CD4-positive, CD25-positive, alpha-beta regulatory T cell (primary cell): ENCODE data around the gene GRK6. TPM values are rescaled to one million over a fixed set of nuclear protein-coding genes. Genes with fewer than 3 reads are reported as not detected.

Source experiments
- ATAC-seq, 2 donors: fragments of 150-1000 bp; cut with Tn5 transposase; one replicate each; pipeline ENCODE4 v1.10.0; 2021; ENCODE audit warnings: low read depth in 2 of 2, moderate number of reproducible peaks in 2 of 2, moderate library complexity in 1 of 2
- DNase-seq, 3 donors: peaks; one replicate each; pipeline versions ENCODE4 v3.0.0 to v3.0.0-alpha.2; 2012 to 2022; ENCODE audit warnings: mixed read lengths in 1 of 3
- H3K27ac ChIP-seq: one replicate; pipeline ENCODE4 v1.7.0; 2013; ENCODE audit warnings: mild to moderate bottlenecking, low read length; ENCODE audit not compliant: insufficient read depth, poor library complexity, severe bottlenecking
- H3K27me3 ChIP-seq: one replicate; pipeline ENCODE4 v1.7.0; 2013; ENCODE audit warnings: low read length; ENCODE audit not compliant: control insufficient read depth, insufficient read depth
- H3K36me3 ChIP-seq: one replicate; pipeline ENCODE4 v1.7.0; 2013; ENCODE audit warnings: mild to moderate bottlenecking, low read length, moderate library complexity; ENCODE audit not compliant: control insufficient read depth, insufficient read depth
- H3K4me1 ChIP-seq: 2 replicates; pipeline ENCODE4 v1.7.0; 2013; ENCODE audit warnings: mild to moderate bottlenecking, low read length; ENCODE audit not compliant: insufficient read depth, control insufficient read depth, poor library complexity, severe bottlenecking
- H3K4me3 ChIP-seq: one replicate; pipeline ENCODE4 v1.7.0; 2013; ENCODE audit warnings: low read depth, mild to moderate bottlenecking, low read length, moderate library complexity
- H3K9me3 ChIP-seq, 2 experiments: 1 replicate in 1 of 2; 2 replicates in 1 of 2; pipeline ENCODE4 v1.7.0; 2013; ENCODE audit warnings: low read length in 2 of 2, mild to moderate bottlenecking in 1 of 2, moderate library complexity in 1 of 2; ENCODE audit not compliant: control insufficient read depth in 2 of 2
- H3K27ac Mint-ChIP-seq, 3 donors: one replicate each; pipeline ENCODE4 v1.8.0; 2020 to 2022; ENCODE audit warnings: mild to moderate bottlenecking in 3 of 3, mixed read lengths in 3 of 3, moderate library complexity in 2 of 3
- H3K27me3 Mint-ChIP-seq: one replicate; pipeline ENCODE4 v1.8.0; 2022; ENCODE audit warnings: mild to moderate bottlenecking, mixed read lengths
- H3K36me3 Mint-ChIP-seq: one replicate; pipeline ENCODE4 v1.8.0; 2020; ENCODE audit warnings: mixed read lengths
- H3K4me1 Mint-ChIP-seq, 4 donors: one replicate each; pipeline ENCODE4 v1.8.0; 2020 to 2022; ENCODE audit warnings: mixed read lengths in 4 of 4, mild to moderate bottlenecking in 1 of 4
- H3K4me3 Mint-ChIP-seq, 4 donors: one replicate each; pipeline ENCODE4 v1.8.0; 2020 to 2022; ENCODE audit warnings: mild to moderate bottlenecking in 4 of 4, mixed read lengths in 4 of 4, moderate library complexity in 3 of 4
- H3K9me3 Mint-ChIP-seq, 7 donors: one replicate each; pipeline ENCODE4 v1.8.0; 2020 to 2022; ENCODE audit warnings: mixed read lengths in 7 of 7, mild to moderate bottlenecking in 3 of 7, moderate library complexity in 2 of 7
- polyA plus RNA-seq, 4 donors: library from polyadenylated mRNA; unstranded; fragments of 300-500 nt; fragmentation: Illumina TruSeq; gene quantifications; one replicate each; pipeline ENCODE4 v1.2.3, GENCODE V29; 2021
- total RNA-seq: library from RNA; stranded (reverse); gene quantifications from one replicate; pipeline ENCODE4 v1.2.3, GENCODE V29; 2022

Gene GRK6
- total and polyA plus RNA-seq, 5 donors from 2014 or later, result 79.2 to 228 (median 112) TPM

DNA sequence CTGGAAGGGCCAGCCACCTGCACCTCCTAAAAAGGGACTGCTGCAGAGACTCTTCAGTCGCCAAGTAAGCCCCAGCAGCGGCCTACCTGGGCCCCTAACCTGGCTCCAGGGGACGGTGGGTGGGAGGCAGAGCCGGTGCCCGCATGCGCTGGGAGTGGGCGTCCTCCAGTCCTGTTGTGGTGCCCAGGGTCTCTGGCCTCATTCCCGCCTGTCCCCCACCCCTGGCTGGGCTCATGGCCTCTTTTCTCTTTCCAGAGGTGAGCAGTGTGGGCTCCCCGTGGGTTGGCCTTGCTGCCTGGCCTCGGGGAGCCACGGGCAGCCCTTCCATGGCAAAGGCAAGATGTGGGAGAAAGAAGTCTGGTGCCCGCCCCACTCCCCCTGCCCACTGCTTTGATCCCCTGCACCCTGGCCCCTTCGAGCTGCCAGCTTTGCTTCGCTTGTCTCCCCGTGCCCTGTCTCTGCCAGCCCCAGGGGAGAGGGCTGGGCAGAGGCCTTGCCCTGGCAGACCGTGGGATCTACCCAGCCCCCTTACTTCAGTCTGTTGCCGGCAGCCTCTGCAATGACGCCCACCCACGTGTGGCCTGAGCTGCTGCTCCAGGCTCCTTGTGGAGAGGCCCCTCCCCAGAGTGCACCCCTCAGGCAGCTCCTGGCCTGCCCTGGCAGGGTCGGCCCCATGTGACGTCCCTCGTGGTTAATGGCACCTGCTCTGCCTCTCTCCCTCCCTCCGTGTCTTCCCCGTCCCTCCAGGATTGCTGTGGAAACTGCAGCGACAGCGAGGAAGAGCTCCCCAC, 14.7 kb downstream of the GRK6 start:
- H3K9me3 ChIP-seq, result no peaks in the 10 kb centered on the region
- peak overlapping the region; percentile 82 for H3K27ac ChIP-seq
- Mint-ChIP-seq H3K4me3 (peak overlapping the region in 2 of 4 donors; percentile 31 to 33), H3K27ac (peak overlapping the region; percentile 49 to 60 (median 51)), H3K27me3 (peaks cover 4% of the 10 kb centered on the region), H3K36me3 (peaks cover 30% of the 10 kb centered on the region), H3K9me3 (no peaks in the 10 kb centered on the region), H3K4me1 (peaks cover 12 to 85% (median 44%) of the 10 kb centered on the region in 4 donors)
- DNase-seq (no peak), ATAC-seq (no peak)
- H3K36me3 ChIP-seq, result peaks cover 47% of the 10 kb centered on the region
- no peaks in the 10 kb centered on the region for H3K27me3 ChIP-seq
- peaks cover 67% of the 10 kb centered on the region for H3K4me1 ChIP-seq
- H3K4me3 ChIP-seq, result no peak overlapping the region

DNA sequence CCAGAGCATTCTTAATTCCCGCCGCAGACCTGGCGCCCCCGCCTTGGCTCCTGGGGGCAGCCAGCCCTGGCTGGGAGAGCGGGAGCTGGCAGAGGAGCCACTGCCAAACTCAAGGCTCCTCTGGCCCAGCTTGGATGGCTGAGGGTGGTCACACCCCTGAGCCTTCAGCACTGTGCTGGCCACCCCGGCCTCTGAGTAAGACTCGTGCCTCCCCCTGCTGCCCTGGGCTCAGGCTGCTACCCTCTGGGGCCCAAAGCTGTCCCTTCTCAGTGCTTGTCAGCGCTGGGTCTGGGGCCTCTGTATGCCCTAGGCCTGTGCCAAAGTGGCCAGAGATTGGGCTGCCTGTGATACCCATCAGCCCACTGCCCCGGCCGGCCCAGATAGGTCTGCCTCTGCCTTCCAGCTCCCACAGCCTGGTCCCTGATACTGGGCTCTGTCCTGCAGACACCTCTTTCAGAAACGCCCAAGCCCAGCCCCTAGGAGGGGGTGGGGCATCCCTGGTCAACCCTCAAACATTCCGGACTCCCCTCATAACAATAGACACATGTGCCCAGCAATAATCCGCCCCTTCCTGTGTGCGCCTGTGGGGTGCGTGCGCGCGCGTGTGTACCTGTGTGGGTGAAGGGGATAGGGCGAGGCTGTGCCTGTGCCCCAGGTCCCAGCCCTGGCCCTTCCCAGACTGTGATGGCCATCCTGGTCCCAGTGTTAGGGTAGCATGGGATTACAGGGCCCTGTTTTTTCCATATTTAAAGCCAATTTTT, 15.8 kb downstream of the GRK6 start:
- no peak overlapping the region for H3K4me3 Mint-ChIP-seq
- H3K9me3 ChIP-seq, result no peaks in the 10 kb centered on the region
- H3K36me3 ChIP-seq, result peaks cover 37% of the 10 kb centered on the region
- no peaks in the 10 kb centered on the region for H3K9me3 Mint-ChIP-seq
- peaks cover 12 to 79% (median 44%) of the 10 kb centered on the region in 4 donors for H3K4me1 Mint-ChIP-seq
- DNase-seq (no peak), ATAC-seq (no peak)
- peaks cover 4% of the 10 kb centered on the region for H3K27me3 Mint-ChIP-seq
- H3K36me3 Mint-ChIP-seq, result peaks cover 23% of the 10 kb centered on the region
- no peak overlapping the region for H3K4me3 ChIP-seq
- peak overlapping the region in 2 of 3 donors; percentile 49 to 62 for H3K27ac Mint-ChIP-seq
- no peaks in the 10 kb centered on the region for H3K27me3 ChIP-seq
- H3K27ac ChIP-seq, result peak overlapping the region; percentile 19
- peaks cover 66% of the 10 kb centered on the region for H3K4me1 ChIP-seq

DNA sequence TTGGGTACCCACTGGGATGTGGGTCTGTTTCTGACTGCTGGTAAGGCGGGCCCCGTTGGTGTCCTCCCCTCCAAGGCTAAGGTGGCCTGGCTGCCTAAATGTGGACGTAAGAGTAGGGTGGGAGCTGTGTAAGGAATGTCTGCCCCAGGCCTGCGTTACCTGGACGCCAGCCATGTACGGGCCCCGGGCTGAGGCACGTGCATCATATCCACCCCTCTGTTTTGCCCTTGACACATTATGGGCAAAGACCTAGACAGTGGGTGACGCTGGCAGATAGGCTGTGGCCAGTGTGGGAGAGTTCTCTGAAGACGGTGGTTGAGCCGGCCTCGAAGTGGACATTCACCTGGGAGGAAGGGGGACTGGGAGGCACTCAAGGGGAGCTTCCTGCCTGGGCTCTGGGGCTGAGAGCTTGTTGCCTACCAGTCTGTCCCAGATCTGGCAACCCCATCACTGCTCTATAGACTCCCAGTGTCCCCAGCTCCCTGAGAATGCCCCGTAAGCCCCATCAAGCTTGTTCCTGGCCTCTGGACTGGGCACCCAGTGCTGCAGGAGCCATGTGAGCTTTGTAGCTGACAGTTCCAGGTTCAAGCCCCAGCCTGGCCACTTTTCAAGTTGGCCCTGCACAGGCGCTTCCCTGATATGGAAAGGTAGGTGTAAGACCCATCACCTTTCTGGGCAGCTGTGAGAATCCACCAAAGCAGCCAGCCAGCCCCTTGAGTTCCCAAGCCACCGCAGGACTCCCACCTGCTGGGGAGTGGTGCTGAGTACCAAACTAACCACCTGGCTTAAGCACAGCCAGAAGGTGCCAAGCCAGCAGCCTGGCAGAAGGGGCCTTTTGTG, 16.9 kb downstream of the GRK6 start:
- peaks cover 26% of the 10 kb centered on the region for H3K36me3 ChIP-seq
- H3K27me3 Mint-ChIP-seq, result peaks cover 4% of the 10 kb centered on the region
- no peaks in the 10 kb centered on the region for H3K9me3 ChIP-seq
- H3K4me3 Mint-ChIP-seq, result peak overlapping the region in 1 of 4 donors; percentile 50
- H3K4me1 Mint-ChIP-seq, result peaks cover 12 to 77% (median 43%) of the 10 kb centered on the region in 4 donors
- ATAC-seq (no peak), DNase-seq (no peak)
- H3K4me1 ChIP-seq, result peaks cover 69% of the 10 kb centered on the region
- H3K27me3 ChIP-seq, result no peaks in the 10 kb centered on the region
- no peaks in the 10 kb centered on the region for H3K9me3 Mint-ChIP-seq
- H3K27ac ChIP-seq, result peak overlapping the region; percentile 91
- H3K27ac Mint-ChIP-seq, result peak overlapping the region in 2 of 3 donors; percentile 15 to 87
- H3K4me3 ChIP-seq, result no peak overlapping the region
- peaks cover 16% of the 10 kb centered on the region for H3K36me3 Mint-ChIP-seq

DNA sequence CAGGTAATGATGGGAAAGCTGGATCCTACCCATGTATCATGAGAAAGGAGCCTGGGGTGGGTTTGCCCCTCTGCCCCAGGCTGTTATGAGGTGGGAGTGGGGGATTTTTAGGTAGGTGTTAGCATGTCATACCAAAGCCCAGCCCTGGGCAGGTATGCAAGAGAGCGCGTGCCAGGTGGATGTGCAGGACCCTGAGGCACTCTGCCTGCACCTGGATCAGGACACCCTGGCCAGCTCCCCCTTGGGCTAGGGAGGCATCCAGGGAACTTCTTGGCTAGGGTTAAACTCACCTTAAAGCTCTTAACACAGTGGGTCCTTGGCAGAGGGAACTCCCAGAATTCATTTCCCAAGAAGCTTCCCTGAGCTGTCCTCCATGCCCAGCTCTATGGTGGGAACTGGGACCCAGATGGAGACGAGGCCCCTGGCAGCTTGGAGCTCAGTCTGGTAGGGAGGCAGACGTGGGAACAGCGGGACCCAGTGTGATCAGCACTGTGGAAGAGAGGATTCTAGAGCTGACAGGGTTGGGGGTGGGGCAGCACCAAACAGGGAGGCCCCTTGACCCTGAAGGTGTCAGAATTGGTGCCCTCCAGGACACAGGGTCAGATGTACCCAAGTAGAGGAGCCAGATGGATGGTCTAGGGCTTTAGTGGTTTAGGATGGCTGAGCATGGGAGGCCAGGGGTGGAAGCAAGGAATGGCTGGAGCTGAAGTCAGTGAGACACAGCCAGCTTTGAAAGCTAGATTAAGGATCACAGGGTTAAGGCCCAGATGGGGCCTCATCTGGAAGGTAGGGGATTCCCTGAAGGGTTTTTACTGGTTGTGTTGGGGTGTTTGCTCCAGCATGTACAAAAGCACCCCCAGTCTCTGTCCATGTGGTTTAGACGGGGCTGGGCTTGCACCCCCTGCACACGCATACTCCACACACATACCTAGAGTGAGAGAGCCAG, 17.9 kb downstream of the GRK6 start:
- no peaks in the 10 kb centered on the region for H3K27me3 ChIP-seq
- H3K4me1 Mint-ChIP-seq, result peaks cover 11 to 74% (median 44%) of the 10 kb centered on the region in 4 donors
- peak in 2 of 3 donors; percentile 33 to 41 for DNase-seq
- H3K36me3 ChIP-seq, result peaks cover 18% of the 10 kb centered on the region
- H3K27ac ChIP-seq, result peak overlapping the region; percentile 91
- H3K27me3 Mint-ChIP-seq, result peaks cover 10% of the 10 kb centered on the region
- no peak for ATAC-seq
- no peak overlapping the region for H3K4me3 ChIP-seq
- H3K9me3 ChIP-seq, result no peaks in the 10 kb centered on the region
- peaks cover 71% of the 10 kb centered on the region for H3K4me1 ChIP-seq
- H3K9me3 Mint-ChIP-seq, result no peaks in the 10 kb centered on the region
- H3K27ac Mint-ChIP-seq, result peak overlapping the region; percentile 87 to 95 (median 91)
- peaks cover 14% of the 10 kb centered on the region for H3K36me3 Mint-ChIP-seq
- H3K4me3 Mint-ChIP-seq, result peak overlapping the region; percentile 50 to 91 (median 86)

DNA sequence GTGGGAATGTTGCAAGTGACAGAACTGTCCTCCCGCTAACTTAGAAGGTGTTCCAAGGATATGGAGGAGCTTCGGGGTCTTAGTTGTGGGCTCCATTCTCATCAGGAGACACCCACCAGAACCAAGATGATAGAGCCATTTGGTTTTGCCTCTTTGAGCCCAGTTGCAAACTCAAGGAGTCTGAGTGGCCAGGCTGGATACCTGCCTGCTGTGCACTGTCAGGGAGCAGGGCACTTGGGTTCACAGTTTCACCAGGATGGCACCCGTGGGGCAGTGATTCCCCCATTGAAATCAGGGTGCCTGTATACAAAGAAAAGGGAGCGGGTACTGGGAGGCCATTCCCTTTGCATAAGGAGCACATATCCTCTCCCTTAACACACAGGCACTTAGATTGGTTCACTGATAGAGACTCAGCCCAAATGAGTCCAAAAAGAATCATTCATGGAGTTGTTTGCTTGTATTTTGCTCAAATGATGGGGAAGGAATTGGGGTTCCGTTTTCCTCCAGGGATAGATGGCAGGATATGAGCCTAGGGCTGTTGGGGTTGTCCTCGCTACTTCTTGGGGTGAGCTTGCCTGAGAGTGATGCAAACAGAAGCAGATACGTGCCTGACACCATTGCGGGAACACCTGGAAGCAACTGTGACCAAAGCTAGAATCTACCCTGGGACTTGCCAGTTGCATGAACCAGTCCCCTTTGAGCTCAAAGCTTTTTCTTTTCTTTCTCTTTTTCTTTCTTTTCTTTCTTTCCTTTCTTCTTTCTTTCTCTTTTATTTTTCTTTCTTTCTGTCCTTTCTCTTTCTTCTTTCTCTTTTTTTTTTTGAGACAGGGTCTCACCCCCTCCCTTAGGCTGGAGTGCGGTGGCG, 18.8 kb downstream of the GRK6 start:
- H3K9me3 Mint-ChIP-seq, result no peaks in the 10 kb centered on the region
- H3K27ac Mint-ChIP-seq, result peak overlapping the region; percentile 87 to 97 (median 91)
- peak overlapping the region; percentile 50 to 92 (median 89) for H3K4me3 Mint-ChIP-seq
- Histone ChIP-seq H3K27ac (peak overlapping the region; percentile 91), H3K9me3 (no peaks in the 10 kb centered on the region), H3K4me3 (peak overlapping the region; percentile 55), H3K27me3 (no peaks in the 10 kb centered on the region), H3K4me1 (peaks cover 64% of the 10 kb centered on the region), H3K36me3 (peaks cover 14% of the 10 kb centered on the region)
- peak in 2 of 3 donors; percentile 36 to 45 for DNase-seq
- peaks cover 5% of the 10 kb centered on the region for H3K36me3 Mint-ChIP-seq
- H3K4me1 Mint-ChIP-seq, result peaks cover 2 to 65% (median 36%) of the 10 kb centered on the region in 4 donors
- no peak for ATAC-seq
- peaks cover 10% of the 10 kb centered on the region for H3K27me3 Mint-ChIP-seq

DNA sequence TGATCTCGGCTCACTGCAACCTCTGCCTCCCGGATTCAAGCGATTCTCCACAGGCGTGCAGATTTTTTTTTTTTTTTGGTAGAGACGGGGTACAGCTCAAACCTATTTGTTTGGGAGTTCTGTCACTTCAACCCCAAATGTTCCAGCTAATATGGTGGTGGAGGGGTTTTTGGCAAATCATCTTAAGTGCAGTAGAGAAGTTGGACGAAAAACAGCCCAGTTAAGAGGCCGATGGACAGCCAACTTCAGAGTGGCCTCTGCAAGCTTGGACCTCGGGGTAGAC, 19.4 kb downstream of the GRK6 start:
- ATAC-seq (no peak), DNase-seq (no peak)
- H3K4me1 ChIP-seq, result peaks cover 58% of the 10 kb centered on the region
- H3K9me3 ChIP-seq, result no peaks in the 10 kb centered on the region
- H3K4me3 ChIP-seq, result peak overlapping the region; percentile 55
- peaks cover 13% of the 10 kb centered on the region for H3K36me3 ChIP-seq
- peaks cover 0 to 63% (median 33%) of the 10 kb centered on the region in 4 donors for H3K4me1 Mint-ChIP-seq
- H3K4me3 Mint-ChIP-seq, result peak overlapping the region; percentile 50 to 92 (median 89)
- peak overlapping the region; percentile 87 to 97 (median 91) for H3K27ac Mint-ChIP-seq
- peak overlapping the region; percentile 91 for H3K27ac ChIP-seq
- H3K9me3 Mint-ChIP-seq, result no peaks in the 10 kb centered on the region
- H3K36me3 Mint-ChIP-seq, result peaks cover 3% of the 10 kb centered on the region
- H3K27me3 ChIP-seq, result no peaks in the 10 kb centered on the region
- peaks cover 10% of the 10 kb centered on the region for H3K27me3 Mint-ChIP-seq
